ENCODE results near the gene SYT14. TPM values are rescaled to one million over a fixed set of nuclear protein-coding genes. Genes with fewer than 3 reads are reported as not detected.

The SYT14 gene
- total RNA-seq, 1 experiment from 2014 or later = 12.0 TPM

- CTCF ChIA-PET = interaction anchor here (1.6 kb wide), 1 partner anchor 13 kb away, joined by 3 read pairs; no protein-coding TSS in a partner anchor
Observed at GRCh38 chr1:210129759-210130158, 191.7 kb downstream of the SYT14 start.

More at GRCh38 chr1:210129759-210130158, 191.7 kb downstream of the SYT14 start:
- no peaks in the 10 kb centered on the region for H3K9me3 Mint-ChIP-seq
- H3K4me1 Mint-ChIP-seq = peaks cover 1% of the 10 kb centered on the region; the same call in 1 of the 2 replicates
- POLR2A ChIA-PET = no interaction called here
- no peak overlapping the region for H3K4me3 Mint-ChIP-seq
- DNase-seq (ENCODE audit: low spot score) = no peak
- ATAC-seq = no peak
- TF ChIP-seq ZNF232 (CRISPR knock-in tag; IDR thresholded peaks at IDR 0.05) (no peak), ZNF138 (CRISPR knock-in tag; conservative IDR thresholded peaks at IDR 0.05) (no peak), ATF6 (CRISPR knock-in tag; IDR thresholded peaks at IDR 0.05) (no peak), NR2C2 (CRISPR knock-in tag; IDR thresholded peaks at IDR 0.05) (no peak), PRDM15 (CRISPR knock-in tag; IDR thresholded peaks at IDR 0.05) (no peak), E2F4 (CRISPR knock-in tag; IDR thresholded peaks at IDR 0.05; ENCODE audit: borderline replicate concordance, low read depth) (no peak), ATF1 (CRISPR knock-in tag; IDR thresholded peaks at IDR 0.05) (no peak), JUN (CRISPR knock-in tag; IDR thresholded peaks at IDR 0.05) (no peak), FOXP1 (CRISPR knock-in tag; IDR thresholded peaks at IDR 0.05; ENCODE audit: borderline replicate concordance) (no peak), SMAD4 (CRISPR knock-in tag; IDR thresholded peaks at IDR 0.05) (no peak), EMX1 (CRISPR knock-in tag; IDR thresholded peaks at IDR 0.05) (no peak), AR (CRISPR knock-in tag; IDR thresholded peaks at IDR 0.05) (no peak), E2F5 (CRISPR knock-in tag; IDR thresholded peaks at IDR 0.05) (no peak), PREB (CRISPR knock-in tag; IDR thresholded peaks at IDR 0.05; ENCODE audit: borderline replicate concordance) (no peak), ESRRA (CRISPR knock-in tag; IDR thresholded peaks at IDR 0.05; ENCODE audit: borderline replicate concordance) (no peak), NR1H2 (CRISPR knock-in tag; IDR thresholded peaks at IDR 0.05) (no peak)
- no peak overlapping the region for H3K27ac Mint-ChIP-seq
- no peaks in the 10 kb centered on the region for H3K36me3 Mint-ChIP-seq
- no peaks in the 10 kb centered on the region for H3K27me3 Mint-ChIP-seq (ENCODE audit: low read depth)

Measured in WTC11 (cell line).